GM12878 (cell line): ENCODE measurements around the gene CRP. TPM values are rescaled to one million over a fixed set of nuclear protein-coding genes. Genes with fewer than 3 reads are reported as not detected.

Source experiments
- ATAC-seq: fragments of 200-7000 bp; cut with Tn5 transposase; 3 replicates; pipeline ENCODE4 v1.9.1; 2020; ENCODE audit warnings: mild to moderate bottlenecking, moderate library complexity
- BruUV-seq: library from RNA; stranded (reverse); fragments of 400-500 nt; replicated peaks from 2 replicates; lab custom pipeline; 2021; lab: Mats Ljungman, UMichigan
- CTCF ChIA-PET: fragments of 300-600 bp; sonication (Branson Sonifier 250); formaldehyde crosslinking; extraction: SDS; loops from one replicate; lab custom pipeline; 2021; ENCODE audit warnings: inconsistent platforms; lab: Yijun Ruan, JAX
- POLR2A ChIA-PET: fragments of 350-600 bp; formaldehyde crosslinking; extraction: SDS; loops from one replicate; lab custom pipeline; 2021; ENCODE audit warnings: inconsistent platforms; lab: Charles Lee
- RAD21 ChIA-PET: fragments of 300-600 bp; sonication (Branson Sonifier 250); formaldehyde crosslinking; loops from one replicate; lab custom pipeline; 2023; ENCODE audit warnings: antibody characterized with exemption; ENCODE audit not compliant: unreplicated experiment; lab: Charles Lee
- SMC1A ChIA-PET: fragments of 300-600 bp; sonication (Branson Sonifier 250); formaldehyde crosslinking; loops from one replicate; lab custom pipeline; 2023; ENCODE audit not compliant: unreplicated experiment, uncharacterized antibody; lab: Charles Lee
- DNase-seq: peaks from one replicate; pipeline ENCODE4 v3.0.0-alpha.2; 2011; ENCODE audit warnings: low read depth, low spot score
- FAIRE-seq: peaks from 3 replicates; lab custom pipeline; 2011; peaks lifted over from hg19 to GRCh38; lab: Jason Lieb, UNC
- H2AFZ ChIP-seq: 2 replicates; pipeline ENCODE4 v1.6.0; 2011; ENCODE audit warnings: low read depth, low read length, control low read depth; ENCODE audit not compliant: control insufficient read depth
- H3K27ac ChIP-seq: 2 replicates; pipeline ENCODE4 v1.5.1; 2011; ENCODE audit warnings: control low read depth; ENCODE audit not compliant: control insufficient read depth, insufficient read depth
- H3K27me3 ChIP-seq, 2 experiments: replicated peaks in 1 of 2; 2 replicates each; pipeline versions ENCODE4 v1.6.0 to v1.6.1; 2011; ENCODE audit warnings: low read length in 1 of 2; ENCODE audit not compliant: control insufficient read depth in 2 of 2, insufficient read depth in 2 of 2
- H3K36me3 ChIP-seq, 2 experiments: 2 replicates each; pipeline ENCODE4 v1.5.1; 2011; ENCODE audit warnings: low read length in 1 of 2; ENCODE audit not compliant: control insufficient read depth in 2 of 2, insufficient read depth in 2 of 2
- H3K4me1 ChIP-seq: 2 replicates; pipeline ENCODE4 v1.6.1; 2011; ENCODE audit warnings: mild to moderate bottlenecking, low read length, moderate library complexity, mixed read lengths; ENCODE audit not compliant: control insufficient read depth, insufficient read depth
- H3K4me2 ChIP-seq: 2 replicates; pipeline ENCODE4 v1.6.0; 2011; ENCODE audit warnings: control low read depth; ENCODE audit not compliant: control insufficient read depth, insufficient read depth
- H3K4me3 ChIP-seq: fragments of 200-600 bp; sonication (generic); 2 replicates; pipeline ENCODE4 v1.5.1; 2016
- H3K79me2 ChIP-seq: 2 replicates; pipeline ENCODE4 v1.6.0; 2011; ENCODE audit warnings: low read length; ENCODE audit not compliant: control insufficient read depth, insufficient read depth
- H3K9ac ChIP-seq: 2 replicates; pipeline ENCODE4 v1.8.0; 2011; ENCODE audit warnings: low read length, control low read depth, mixed read lengths; ENCODE audit not compliant: control insufficient read depth, insufficient read depth
- H3K9me3 ChIP-seq: replicated peaks from 3 replicates; pipeline ENCODE4 v1.5.1; 2011; ENCODE audit warnings: mild to moderate bottlenecking, low read length; ENCODE audit not compliant: control insufficient read depth, insufficient read depth
- H4K20me1 ChIP-seq: 2 replicates; pipeline ENCODE4 v1.6.0; 2011; ENCODE audit not compliant: control insufficient read depth, insufficient read depth
- BCL11A ChIP-seq: IDR thresholded peaks from 2 replicates; pipeline ENCODE4 v1.6.1; 2011; ENCODE audit warnings: low read depth, low read length
- E2F8 ChIP-seq: fragments of 450-650 bp; IDR thresholded peaks from 2 replicates; pipeline ENCODE4 v1.6.1; 2018; ENCODE audit warnings: mild to moderate bottlenecking, low read depth, moderate library complexity; ENCODE audit not compliant: partially characterized antibody
- JUND ChIP-seq: IDR thresholded peaks from 2 replicates; pipeline ENCODE4 v1.6.1; 2012; ENCODE audit warnings: low read depth, mild to moderate bottlenecking, low read length, improper control_type of control experiment, moderate library complexity
- MTA3 ChIP-seq: IDR thresholded peaks from 2 replicates; pipeline ENCODE4 v1.6.1; 2012; ENCODE audit warnings: low read length, inconsistent platforms, borderline replicate concordance
- PAX8 ChIP-seq: fragments of 450-650 bp; IDR thresholded peaks from 2 replicates; pipeline ENCODE4 v1.6.1; 2017; ENCODE audit warnings: mild to moderate bottlenecking, moderate library complexity
- PBX3 ChIP-seq: IDR thresholded peaks from 2 replicates; pipeline ENCODE4 v1.6.1; 2011; ENCODE audit warnings: mild to moderate bottlenecking, low read depth, low read length, moderate library complexity; ENCODE audit not compliant: insufficient replicate concordance
- POLR2A ChIP-seq: IDR thresholded peaks from 2 replicates; pipeline ENCODE4 v1.6.1; 2011; ENCODE audit warnings: low read depth, mild to moderate bottlenecking, low read length
- SUZ12 ChIP-seq: fragments of 200-600 bp; sonication (generic); IDR thresholded peaks from one replicate; pipeline ENCODE4 v1.6.1; 2018; ENCODE audit warnings: antibody characterized with exemption, mild to moderate bottlenecking; ENCODE audit not compliant: unreplicated experiment
- TBL1XR1 ChIP-seq: IDR thresholded peaks from 2 replicates; pipeline ENCODE4 v1.6.1; 2012; ENCODE audit warnings: low read depth, low read length, improper control_type of control experiment
- WGBS: methylation state at CpG from one replicate; pipeline ENCODE4 v1.1.6; 2016; ENCODE audit warnings: low lambda C conversion rate; ENCODE audit not compliant: insufficient replicate concordance, insufficient coverage; ENCODE audit errors: missing lambda C conversion rate; 5-methylcytosine and 5-hydroxymethylcytosine counted together
- in situ Hi-C: fragments of 300-500 bp; cut with MboI; formaldehyde crosslinking; loops from 9 replicates; pipeline ENCODE4 v1.14.3; 2018; ENCODE audit warnings: mixed read lengths
- intact Hi-C: fragments of 100-400 bp; cut with micrococcal nuclease; formaldehyde crosslinking; loops from one replicate; pipeline ENCODE4 v1.14.2; 2022; ENCODE audit not compliant: unreplicated experiment
- polyA plus RNA-seq, 11 experiments: library from polyadenylated mRNA; depleted of rRNA in 4 of 11; unstranded in 6 of 11; stranded (reverse) in 5 of 11; fragments of >200 nt; fragmentation: Nextera tagmentation in 4 of 11; fragmentation: Illumina TruSeq in 1 of 11; extraction: Ambion mirVana in 4 of 11; extraction: Trizol in 1 of 11; gene quantifications; 1 replicate in 1 of 11; 2 replicates in 10 of 11; pipeline versions ENCODE4 v1.2.1 to v1.2.3, GENCODE V29; 2011 to 2016; ENCODE audit warnings: inconsistent platforms in 2 of 11, missing spikeins in 2 of 11, low read depth in 1 of 11
- total RNA-seq, 4 experiments: library from RNA; depleted of rRNA in 3 of 4; stranded (reverse); fragments of >200 nt in 3 of 4; fragmentation: Illumina TruSeq in 1 of 4; extraction: Trizol in 1 of 4; gene quantifications; 2 replicates each; pipeline versions ENCODE4 v1.2.1 to v1.2.3, GENCODE V29; 2013 to 2021

CRP gene
- total and polyA plus RNA-seq, 10 of the 15 experiments (the other 5 are each of a cell fraction or from before 2014, with no cell fraction given), result 0.54 TPM; not detected in 9

GRCh38 chr1:159707472-159708260 lies 6.7 kb downstream of the CRP start:
- no peaks in the 10 kb centered on the region for H3K9me3 ChIP-seq
- H3K27me3 ChIP-seq, result no peaks in the 10 kb centered on the region; a peak in 1 of 4 replicates
- in situ Hi-C loops, result no loop called here
- POLR2A ChIA-PET, result no interaction called here
- no peak overlapping the region for H3K4me3 ChIP-seq
- SMC1A ChIA-PET, result no interaction called here
- no peak overlapping the region for H3K4me2 ChIP-seq
- DNase-seq, result no peak
- no peaks in the 10 kb centered on the region for H3K79me2 ChIP-seq
- FAIRE-seq, result no peak
- no peak for ATAC-seq
- H3K9ac ChIP-seq, result no peak overlapping the region
- H3K4me1 ChIP-seq, result no peaks in the 10 kb centered on the region
- no TSS peak for BruUV-seq
- TF ChIP-seq BCL11A, result no peak
- TF ChIP-seq SUZ12, result no peak
- no peak for TF ChIP-seq POLR2A
- no peak for TF ChIP-seq PAX8
- TF ChIP-seq E2F8, result no peak
- no peak for TF ChIP-seq PBX3
- no peak for TF ChIP-seq JUND
- TF ChIP-seq MTA3, result no peak
- no peak for TF ChIP-seq TBL1XR1
- WGBS, result 54% methylated on average over 6 of the region's 6 CpGs
- H3K27ac ChIP-seq, result no peak overlapping the region
- no peaks in the 10 kb centered on the region for H3K36me3 ChIP-seq
- RAD21 ChIA-PET, result no interaction called here
- CTCF ChIA-PET, result interaction anchor here (1.2 kb wide), 1 partner anchor 300 kb away, joined by 3 read pairs; no protein-coding TSS in a partner anchor
- no peaks in the 10 kb centered on the region for H4K20me1 ChIP-seq
- intact Hi-C loops, result no loop called here
- no peak overlapping the region for H2AFZ ChIP-seq
